HG03520 (cell line): ENCODE results near the gene AHI1.

Source experiments
- ATAC-seq: cut with Tn5 transposase; IDR thresholded peaks from one replicate; pipeline ENCODE4 v1.9.1; 2021; ENCODE audit warnings: mild to moderate bottlenecking, moderate library complexity; ENCODE audit not compliant: unreplicated experiment

AHI1 gene

GRCh38 chr6:135464634-135465033 is 32.9 kb downstream of the AHI1 start:
- peak; percentile 53 for ATAC-seq

- no peak for ATAC-seq
These were observed 36.3 kb downstream of the AHI1 start for GRCh38 chr6:135461208-135461607.

GRCh38 chr6:135458051-135458450 is 39.5 kb downstream of the AHI1 start:
- ATAC-seq = no peak

GRCh38 chr6:135451617-135452190 is 45.8 kb downstream of the AHI1 start:
- no peak for ATAC-seq

GRCh38 chr6:135449246-135449645 is 48.3 kb downstream of the AHI1 start:
- ATAC-seq = no peak

- no peak for ATAC-seq
These were observed 57.3 kb downstream of the AHI1 start for GRCh38 chr6:135440087-135440792.

GRCh38 chr6:135439549-135439948 is 58.0 kb downstream of the AHI1 start:
- ATAC-seq = no peak

- ATAC-seq = no peak
These were observed 58.5 kb downstream of the AHI1 start for GRCh38 chr6:135438907-135439535.

GRCh38 chr6:135434991-135435390 is 62.5 kb downstream of the AHI1 start:
- no peak for ATAC-seq

GRCh38 chr6:135434095-135434494 is 63.4 kb downstream of the AHI1 start:
- ATAC-seq = peak; percentile 76

- no peak for ATAC-seq
These were observed 69.5 kb downstream of the AHI1 start for GRCh38 chr6:135428078-135428477.

- ATAC-seq = no peak
These were observed 70.7 kb downstream of the AHI1 start for GRCh38 chr6:135426833-135427232.

GRCh38 chr6:135424385-135424784 is 73.2 kb downstream of the AHI1 start:
- no peak for ATAC-seq

- peak; percentile 89 for ATAC-seq
These were observed 73.9 kb downstream of the AHI1 start for GRCh38 chr6:135423649-135424128.

GRCh38 chr6:135419162-135419561 is 78.4 kb downstream of the AHI1 start:
- no peak for ATAC-seq

- no peak for ATAC-seq
These were observed 79.3 kb downstream of the AHI1 start for GRCh38 chr6:135418040-135418760.

GRCh38 chr6:135412761-135413160 is 84.8 kb downstream of the AHI1 start:
- ATAC-seq = no peak

GRCh38 chr6:135411849-135412248 is 85.7 kb downstream of the AHI1 start:
- ATAC-seq = no peak

GRCh38 chr6:135411339-135411738 is 86.2 kb downstream of the AHI1 start:
- ATAC-seq = no peak

- ATAC-seq = no peak
These were observed 86.7 kb downstream of the AHI1 start for GRCh38 chr6:135410856-135411255.

GRCh38 chr6:135403584-135403983 is 94.0 kb downstream of the AHI1 start:
- ATAC-seq = no peak
